HG03520 (cell line): Measurements from ENCODE around the gene MTMR12.

Experiments
- ATAC-seq: cut with Tn5 transposase; IDR thresholded peaks from one replicate; pipeline ENCODE4 v1.9.1; 2021; ENCODE audit warnings: mild to moderate bottlenecking, moderate library complexity; ENCODE audit not compliant: unreplicated experiment

Gene MTMR12, protein sequence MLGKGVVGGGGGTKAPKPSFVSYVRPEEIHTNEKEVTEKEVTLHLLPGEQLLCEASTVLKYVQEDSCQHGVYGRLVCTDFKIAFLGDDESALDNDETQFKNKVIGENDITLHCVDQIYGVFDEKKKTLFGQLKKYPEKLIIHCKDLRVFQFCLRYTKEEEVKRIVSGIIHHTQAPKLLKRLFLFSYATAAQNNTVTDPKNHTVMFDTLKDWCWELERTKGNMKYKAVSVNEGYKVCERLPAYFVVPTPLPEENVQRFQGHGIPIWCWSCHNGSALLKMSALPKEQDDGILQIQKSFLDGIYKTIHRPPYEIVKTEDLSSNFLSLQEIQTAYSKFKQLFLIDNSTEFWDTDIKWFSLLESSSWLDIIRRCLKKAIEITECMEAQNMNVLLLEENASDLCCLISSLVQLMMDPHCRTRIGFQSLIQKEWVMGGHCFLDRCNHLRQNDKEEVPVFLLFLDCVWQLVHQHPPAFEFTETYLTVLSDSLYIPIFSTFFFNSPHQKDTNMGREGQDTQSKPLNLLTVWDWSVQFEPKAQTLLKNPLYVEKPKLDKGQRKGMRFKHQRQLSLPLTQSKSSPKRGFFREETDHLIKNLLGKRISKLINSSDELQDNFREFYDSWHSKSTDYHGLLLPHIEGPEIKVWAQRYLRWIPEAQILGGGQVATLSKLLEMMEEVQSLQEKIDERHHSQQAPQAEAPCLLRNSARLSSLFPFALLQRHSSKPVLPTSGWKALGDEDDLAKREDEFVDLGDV

DNA sequence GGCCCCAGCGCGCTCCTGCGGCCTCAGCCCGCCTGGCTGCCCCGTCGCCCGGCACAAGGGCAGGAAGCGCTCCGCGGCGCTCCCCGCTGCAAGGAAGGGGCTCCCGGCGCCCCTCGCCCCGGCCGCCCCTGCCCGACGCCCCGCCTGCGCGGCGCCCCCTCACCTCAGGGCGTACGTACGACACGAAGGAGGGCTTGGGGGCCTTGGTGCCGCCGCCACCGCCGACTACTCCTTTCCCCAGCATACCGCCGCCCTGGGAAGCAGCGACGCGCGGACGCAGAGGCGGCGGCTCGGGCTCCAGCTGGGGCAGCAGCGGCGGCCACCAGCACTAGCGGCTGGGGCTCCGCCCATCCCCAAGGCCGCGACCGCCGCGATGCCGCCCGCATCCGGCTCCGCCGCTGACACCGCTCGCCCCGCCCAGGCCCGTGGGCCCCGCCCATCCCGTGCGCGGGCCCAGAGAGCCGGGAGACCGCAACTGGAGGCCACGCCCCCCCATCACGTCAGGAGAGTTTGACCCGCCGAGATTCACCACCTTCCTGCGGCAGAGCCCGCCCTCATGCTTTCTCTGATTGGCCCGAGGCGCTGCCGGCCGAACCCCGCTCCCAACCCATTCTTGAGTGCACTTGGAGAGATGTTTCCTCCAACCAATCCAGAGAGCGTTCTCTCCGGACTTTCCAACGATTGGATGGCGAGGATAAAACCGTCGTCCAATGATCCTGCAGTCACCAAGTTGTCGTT is at the start of gene MTMR12:
Gene MTMR12 (minus strand): TSS at position 345 of the 738 bp plus-strand sequence. CDS start 101 bp downstream, at position 244.
- ATAC-seq = peak; percentile 95

DNA sequence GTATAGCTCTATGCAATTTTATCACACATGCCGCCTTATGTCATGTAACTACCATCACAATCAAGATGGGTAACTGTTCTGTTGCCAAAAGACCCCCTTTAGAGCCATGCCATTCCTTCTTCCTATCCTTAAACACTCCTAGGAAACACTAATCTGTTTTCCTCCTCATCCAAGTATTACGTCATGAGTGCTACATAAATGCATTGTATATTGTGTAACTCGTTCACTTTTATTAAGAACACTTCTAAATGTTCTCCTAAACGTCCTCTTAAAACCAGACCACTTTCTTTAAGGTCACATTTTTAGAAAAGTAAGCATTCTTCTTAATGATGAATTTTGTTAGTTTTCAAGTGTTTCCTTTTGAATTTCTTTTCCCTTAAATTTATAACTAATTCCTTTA is 49.8 kb upstream of the MTMR12 start:
- ATAC-seq = no peak

DNA sequence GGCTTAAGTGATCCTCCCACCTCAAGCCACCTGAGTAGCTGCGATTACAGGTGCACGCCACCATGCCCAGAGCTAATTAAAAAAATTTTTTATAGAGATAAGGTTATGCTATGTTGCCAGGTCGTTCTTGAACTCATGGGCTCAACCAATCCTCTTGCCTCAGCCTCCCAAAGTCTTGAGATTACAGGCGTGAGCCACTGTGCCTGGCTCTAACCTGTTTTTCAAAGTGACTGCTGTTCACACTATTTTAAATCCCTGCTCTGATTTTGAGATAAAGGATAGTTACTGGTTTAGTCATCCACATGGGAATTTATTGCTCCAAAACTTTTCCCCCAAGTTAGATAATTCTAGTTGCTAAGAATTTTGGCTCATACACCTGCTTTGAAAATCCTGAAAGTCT is 48.2 kb upstream of the MTMR12 start:
- no peak for ATAC-seq

DNA sequence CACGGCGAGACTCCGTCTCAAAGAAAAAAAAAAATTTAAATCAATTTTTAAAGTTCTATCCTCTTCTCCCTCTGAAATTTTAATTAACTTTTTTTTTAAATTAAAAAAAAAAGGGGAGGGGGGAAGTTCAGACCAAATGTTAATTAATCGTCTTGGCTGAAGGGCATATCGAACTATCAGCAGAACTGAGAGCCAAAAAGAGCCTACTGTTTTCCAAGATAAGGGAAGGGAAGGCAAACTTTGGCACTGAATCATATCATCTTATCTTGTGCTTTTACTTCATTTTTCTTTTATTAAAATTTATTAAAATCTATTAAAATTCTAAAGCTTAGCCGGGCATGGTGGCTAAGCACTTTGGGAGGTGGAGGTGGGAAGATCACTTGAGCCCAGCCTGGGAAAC is 45.9 kb upstream of the MTMR12 start:
- no peak for ATAC-seq

DNA sequence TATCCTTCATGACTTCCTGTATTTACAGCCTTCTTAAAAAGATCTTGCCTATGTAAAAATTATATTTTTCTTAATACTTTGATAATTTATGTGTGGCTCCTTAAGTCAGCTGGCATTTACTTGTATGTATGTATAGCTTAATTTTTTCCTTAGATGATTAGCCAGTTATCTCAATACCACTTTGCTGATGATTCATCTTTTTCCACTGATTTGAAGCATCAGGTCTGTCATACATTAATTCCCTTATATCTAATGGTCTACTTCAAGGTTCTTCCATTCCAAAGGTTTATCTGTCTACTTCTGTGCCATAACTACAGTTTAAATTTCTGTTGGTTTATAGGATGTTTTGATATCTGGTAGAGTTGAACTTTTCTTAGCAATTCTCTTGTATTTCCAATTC is 44.9 kb upstream of the MTMR12 start:
- ATAC-seq = no peak

DNA sequence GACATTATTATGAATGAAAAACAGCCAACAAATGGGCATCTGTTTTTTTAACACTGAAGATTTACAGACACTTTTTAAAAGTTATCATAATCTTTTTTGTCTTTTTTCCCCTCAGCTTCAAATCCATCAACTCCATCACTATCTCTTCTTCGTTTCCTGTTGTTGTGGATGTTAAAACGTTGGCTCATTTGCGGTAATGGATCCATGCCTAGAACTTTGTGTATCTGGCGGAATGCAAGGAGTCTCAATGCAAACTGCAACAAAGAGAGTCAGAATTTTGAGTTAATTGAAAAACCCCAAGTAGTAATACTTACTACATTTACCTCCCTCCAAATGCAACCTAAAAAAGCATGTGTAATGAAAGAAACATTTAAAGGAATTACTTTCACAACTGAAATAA is 42.9 kb upstream of the MTMR12 start:
- no peak for ATAC-seq

DNA sequence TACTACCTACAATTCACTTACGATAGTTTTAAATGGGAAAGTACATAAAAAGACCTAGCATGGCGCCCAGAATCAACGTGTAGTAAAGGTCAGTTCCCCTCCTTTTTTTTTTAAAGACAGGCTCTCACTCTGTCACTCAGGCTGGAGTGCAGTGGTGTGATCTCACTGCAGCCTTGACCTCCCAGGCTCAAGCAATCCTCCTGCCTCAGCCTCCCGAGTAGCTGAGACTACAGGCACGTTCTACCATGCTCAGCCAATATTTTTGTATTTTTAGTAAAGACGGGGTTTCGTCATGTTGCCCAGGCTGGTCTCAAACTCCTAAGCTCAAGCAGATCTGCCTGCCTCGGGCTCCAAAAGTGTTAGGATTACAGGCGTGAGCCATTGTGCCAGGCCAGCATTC is 40.7 kb upstream of the MTMR12 start:
- ATAC-seq = no peak

DNA sequence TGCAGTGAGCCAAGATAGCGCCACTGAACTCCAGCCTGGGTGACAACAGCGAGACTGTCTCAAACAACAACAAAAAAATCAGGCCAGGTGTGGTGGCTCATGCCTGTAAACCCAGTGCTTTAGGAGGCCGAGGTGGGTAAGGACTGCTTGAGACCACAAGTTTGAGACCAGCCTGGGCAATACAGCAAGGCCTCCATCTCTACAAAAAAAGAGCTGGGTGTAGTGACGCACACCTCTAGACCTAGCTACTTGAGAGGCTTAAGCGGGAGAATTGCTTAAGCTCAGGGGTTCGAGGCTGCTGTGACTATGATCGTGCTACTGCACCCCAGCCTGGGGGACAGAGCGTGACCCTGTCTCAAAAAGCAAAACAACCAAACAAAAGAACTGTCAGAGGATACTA is 39.9 kb upstream of the MTMR12 start:
- ATAC-seq = no peak

DNA sequence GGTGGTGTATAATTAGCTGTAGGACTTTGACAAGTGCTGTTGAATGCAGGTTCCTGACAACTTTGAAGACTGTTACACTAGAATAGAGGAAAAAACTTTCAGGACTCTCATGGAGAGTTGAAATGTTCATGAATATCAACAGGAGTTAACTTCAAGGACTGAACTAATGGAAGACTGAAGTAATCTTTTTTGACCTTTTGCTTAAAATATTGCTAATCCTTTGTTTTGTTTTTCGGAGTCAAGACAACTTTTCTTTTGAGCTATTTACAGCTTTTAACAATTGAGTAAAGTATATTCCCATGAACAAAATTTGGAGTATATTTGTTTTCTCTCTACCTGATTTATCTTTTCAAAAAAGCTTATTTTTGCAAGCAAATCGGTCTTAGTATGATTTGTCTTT is 34.1 kb upstream of the MTMR12 start:
- no peak for ATAC-seq

DNA sequence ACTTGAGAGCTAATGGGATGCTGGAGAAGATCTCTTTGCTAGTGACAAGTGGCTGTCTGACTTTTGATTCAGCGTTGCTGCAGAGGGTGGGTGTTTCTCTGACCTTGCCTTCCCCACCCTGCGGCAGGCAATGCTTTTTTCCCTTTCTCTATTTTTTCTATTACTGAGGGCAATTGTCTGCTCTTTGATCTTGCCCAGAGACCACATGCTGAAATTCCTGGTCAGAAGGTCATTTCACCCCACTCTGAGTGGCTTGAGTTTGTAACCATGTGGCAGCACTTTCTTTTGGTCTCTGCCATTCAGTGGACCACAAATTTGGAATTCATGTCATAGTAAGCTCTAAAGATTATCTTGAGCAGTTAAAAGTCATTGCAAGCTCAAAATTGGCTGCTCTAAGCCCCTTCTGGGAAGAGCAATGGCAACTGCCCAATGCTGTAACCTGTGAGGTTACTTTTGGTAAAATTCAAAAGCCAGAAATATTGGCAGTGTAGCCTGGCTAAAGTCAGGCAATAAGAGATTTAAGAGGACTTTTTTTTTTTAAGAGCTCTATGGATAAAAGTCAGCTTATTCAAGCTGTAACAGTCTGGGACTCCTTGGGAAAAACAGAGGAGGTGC is 30.4 kb upstream of the MTMR12 start:
- ATAC-seq = no peak

DNA sequence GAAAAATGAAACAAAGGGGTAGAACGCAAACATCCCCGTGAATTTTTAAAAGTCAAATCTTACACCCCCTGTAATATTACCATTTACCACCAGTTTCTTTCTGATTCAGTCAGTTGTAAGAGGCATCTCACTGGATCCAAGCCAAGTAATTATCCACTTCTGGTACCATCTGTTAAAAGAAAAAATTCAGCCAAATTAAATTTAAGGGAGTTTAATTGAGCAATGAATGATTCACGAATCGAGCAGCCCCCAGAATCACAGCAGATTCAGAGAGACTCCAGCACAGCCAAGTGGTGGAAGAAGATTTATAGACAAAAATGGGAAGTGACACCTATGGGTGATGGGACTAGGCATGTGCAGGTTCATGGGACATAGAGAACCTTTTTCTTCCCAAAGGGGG is 29.9 kb upstream of the MTMR12 start:
- ATAC-seq = no peak

DNA sequence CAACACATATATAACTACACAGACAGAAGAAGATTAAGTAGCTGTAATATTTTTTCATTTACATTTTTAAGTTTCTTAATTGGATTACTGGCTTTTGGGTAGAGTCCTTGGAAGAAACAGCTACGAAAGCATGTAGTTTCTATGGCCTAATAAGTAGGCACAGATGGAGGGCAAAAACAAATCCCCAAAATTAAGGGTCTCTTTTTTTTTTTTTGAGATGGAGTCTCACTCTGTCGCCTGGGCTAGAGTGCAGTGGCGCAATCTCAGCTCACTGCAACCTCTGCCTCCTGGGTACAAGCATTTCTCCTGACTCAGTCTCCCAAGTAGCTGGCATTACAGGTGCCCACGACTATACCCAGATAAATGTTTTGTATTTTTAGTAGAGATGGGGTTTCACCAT is 27.1 kb upstream of the MTMR12 start:
- no peak for ATAC-seq

DNA sequence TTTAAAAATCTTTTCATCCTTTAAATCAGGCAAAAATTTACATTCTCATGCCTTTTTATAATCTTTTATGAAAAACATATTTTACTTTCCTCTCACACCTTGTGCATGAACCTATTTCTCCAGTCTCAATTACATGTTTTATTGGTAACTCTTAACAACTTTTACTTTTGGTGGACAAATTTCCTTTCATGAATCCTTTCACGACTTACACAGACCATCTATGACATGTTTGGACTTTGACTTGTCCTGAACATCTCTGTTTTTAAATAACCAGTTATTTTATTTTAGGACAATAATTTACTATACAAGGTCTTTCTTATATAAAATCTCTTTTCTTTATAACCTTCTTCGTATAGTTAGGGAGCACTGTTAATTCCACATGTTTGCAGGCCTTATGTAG is 26.5 kb upstream of the MTMR12 start:
- ATAC-seq = no peak

DNA sequence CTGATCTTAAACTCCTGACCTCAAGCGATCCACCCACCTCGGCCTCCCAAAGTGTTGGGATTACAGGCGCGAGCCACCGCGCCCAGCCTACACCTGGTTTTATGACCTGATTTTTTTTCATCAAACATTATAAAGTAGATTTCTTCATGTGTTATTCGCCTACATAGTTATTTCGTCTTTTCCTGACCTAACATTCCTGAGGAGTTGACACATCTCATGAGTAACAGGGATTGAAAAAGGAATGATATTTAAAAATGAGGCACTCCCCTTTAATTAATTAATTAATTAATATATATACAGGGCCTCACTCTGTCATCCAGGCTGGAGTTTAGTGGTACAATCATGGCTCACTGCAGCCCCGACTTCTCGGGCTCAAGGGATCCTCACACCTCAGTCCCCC is 20.2 kb upstream of the MTMR12 start:
- ATAC-seq = no peak

DNA sequence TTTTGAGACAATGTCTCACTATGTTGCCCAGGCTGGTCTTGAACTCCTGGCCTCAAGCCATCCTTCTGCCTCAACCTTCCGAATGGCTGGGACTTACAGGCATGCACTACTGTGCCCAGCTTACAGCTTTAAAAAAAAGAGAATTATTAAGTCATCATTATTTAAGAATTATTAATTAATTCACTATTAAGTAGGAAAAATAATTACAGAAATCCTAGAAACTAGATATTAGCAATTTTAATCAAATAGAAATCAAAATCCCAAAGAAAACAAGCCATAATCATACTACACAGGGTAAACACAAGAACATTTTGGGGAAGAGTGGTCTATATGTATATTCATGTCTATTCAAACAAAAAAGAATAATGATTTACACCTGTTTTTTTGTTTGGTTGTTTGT is 19.6 kb upstream of the MTMR12 start:
- ATAC-seq = no peak

DNA sequence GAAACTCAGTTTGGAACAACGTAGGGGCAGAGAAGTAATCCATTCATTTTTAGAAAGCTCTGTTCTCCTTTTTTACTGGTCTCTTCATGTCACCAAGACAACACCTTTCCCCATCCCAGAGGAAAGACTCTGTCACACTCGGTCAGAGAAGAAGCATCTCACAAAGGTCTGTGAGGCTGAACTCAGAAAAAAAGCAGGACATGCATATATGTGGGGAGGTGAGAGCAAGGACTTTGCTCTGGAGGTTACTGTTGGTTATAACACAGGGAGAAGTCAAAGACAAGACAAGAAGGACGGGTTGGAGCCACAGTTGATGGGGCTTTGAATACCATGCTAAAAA is 19.2 kb upstream of the MTMR12 start:
- no peak for ATAC-seq

DNA sequence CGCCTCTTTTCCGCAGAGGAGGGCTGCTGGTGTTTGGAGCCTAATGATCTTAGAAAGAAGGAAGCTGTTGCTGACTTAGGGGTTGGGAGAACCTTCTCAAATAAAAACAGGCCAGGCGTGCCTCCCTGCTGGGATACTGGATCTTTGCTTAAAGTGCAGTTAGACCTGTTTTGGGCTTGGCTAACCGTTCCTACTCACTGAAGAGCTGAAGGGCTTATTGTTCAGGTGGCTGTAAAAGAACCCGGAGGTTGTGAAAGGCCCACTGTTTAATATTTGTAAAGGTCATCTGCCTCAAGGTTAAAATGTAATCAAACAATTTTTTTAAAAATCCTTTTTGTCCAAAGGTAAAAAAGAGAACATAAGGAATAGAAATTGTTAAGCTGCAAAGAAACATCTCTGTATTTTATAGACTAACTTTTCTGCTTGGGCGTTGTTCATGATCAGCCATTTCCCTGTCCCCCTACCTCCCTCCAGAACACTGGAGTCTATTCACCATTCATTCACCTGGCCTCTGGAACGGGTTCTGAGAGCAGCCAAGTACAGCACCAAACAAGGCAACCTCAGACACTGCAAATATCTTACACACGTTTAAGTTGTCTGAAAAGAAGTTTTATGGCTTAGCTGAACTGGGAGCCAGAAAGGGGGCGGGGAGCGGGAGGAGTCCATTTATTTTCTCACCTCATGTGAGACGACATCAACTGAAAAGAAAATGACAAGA is 18.6 kb upstream of the MTMR12 start:
- ATAC-seq = no peak

DNA sequence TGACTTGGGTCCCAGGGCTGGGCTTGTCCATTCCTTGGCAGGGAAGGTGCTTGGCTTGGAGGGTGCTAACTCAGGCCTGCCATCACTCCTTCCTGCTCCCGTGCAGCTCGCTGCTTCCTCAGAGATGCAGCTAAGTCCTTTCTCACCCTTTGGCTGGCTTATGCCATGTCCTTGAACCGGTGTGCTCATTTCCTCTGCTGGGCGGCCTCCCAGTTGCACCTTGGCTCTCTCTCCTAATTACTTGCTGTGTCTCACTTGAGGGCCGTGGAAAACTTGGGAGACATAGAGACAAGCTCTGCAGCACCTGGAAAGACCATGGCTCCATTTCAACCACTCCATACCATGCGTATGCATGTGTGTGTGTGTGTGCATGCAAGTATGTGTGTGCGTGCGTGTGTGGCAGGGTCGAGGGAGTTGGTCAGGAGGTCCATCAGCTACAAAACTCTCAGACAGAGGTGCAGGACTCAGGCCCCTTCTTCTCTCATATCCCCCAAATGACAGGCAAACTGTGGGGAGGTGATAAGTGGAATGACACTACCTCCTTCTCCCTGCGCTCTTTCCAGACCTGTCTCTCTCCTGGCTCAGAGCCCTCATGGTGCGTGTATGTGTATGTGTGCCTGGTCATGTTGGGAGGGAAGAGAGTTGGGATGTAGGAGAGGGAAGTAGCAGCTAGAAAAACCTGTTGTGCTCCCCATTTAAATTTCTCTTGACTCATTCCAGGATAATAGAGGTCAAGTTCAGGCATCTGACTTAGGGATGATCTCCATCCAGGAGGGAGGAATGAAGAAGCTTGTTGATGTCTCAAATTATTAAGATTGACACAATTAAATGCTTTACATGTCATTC is 17.6 kb upstream of the MTMR12 start:
- ATAC-seq = no peak

DNA sequence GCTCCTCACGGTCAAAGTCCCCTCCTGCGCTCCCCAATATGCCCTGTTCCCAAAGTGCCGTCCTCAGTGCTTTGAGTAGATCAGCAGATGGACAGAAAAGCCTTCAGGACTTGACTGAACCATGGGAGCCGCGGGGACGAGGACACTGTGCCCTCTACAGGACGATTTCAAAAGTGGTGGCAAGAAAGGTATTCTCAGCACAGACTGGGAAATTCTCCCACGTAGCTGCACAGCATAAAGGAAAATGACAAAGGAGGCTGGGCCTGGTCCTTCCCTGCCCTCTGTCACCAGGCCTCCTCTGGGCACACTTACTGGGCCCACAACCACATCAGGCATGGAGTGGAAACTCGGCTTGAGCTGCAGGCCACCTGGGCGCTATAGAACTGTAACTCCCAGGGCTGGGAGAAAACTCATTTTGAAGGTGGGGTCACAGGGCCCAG is 16.7 kb upstream of the MTMR12 start:
- peak; percentile 74 for ATAC-seq
